CD14-positive monocyte (primary cell): ENCODE measurements around the gene FZD2. TPM values are rescaled to one million over a fixed set of nuclear protein-coding genes. Genes with fewer than 3 reads are reported as not detected.

Experiments
- DNase-seq, 3 donors: peaks; one replicate each; pipeline ENCODE4 v3.0.0-alpha.2; 2011 to 2022
- H2AFZ ChIP-seq: 2 replicates; pipeline ENCODE4 v1.6.0; 2012; ENCODE audit warnings: mild to moderate bottlenecking, low read depth, low read length, inconsistent platforms; ENCODE audit not compliant: insufficient read depth, poor library complexity, severe bottlenecking
- H3K27ac ChIP-seq, 2 donors: 1 replicate in 1 of 2; 2 replicates in 1 of 2; pipeline ENCODE4 v1.5.1; 2012 to 2013; ENCODE audit warnings: low read length in 2 of 2, control low read depth in 1 of 2, inconsistent platforms in 1 of 2, low read depth in 1 of 2, mild to moderate bottlenecking in 1 of 2
- H3K27me3 ChIP-seq, 2 donors: one replicate each; pipeline versions ENCODE4 v1.6.0 to v1.6.1; 2011 to 2013; ENCODE audit warnings: low read length in 2 of 2; ENCODE audit not compliant: control insufficient read depth in 2 of 2, insufficient read depth in 2 of 2
- H3K36me3 ChIP-seq, 2 donors: replicated peaks in 1 of 2; 1 replicate in 1 of 2; 2 replicates in 1 of 2; pipeline versions ENCODE4 v1.5.1 to v1.6.1; 2012 to 2013; ENCODE audit warnings: low read length in 2 of 2, control low read depth in 1 of 2, inconsistent platforms in 1 of 2, mild to moderate bottlenecking in 1 of 2; ENCODE audit not compliant: insufficient read depth in 2 of 2, control insufficient read depth in 1 of 2
- H3K4me1 ChIP-seq, 2 donors: 1 replicate in 1 of 2; 2 replicates in 1 of 2; pipeline versions ENCODE4 v1.5.1 to v1.6.1; 2012 to 2013; ENCODE audit warnings: low read length in 2 of 2, control low read depth in 1 of 2, inconsistent platforms in 1 of 2, mild to moderate bottlenecking in 1 of 2, moderate library complexity in 1 of 2; ENCODE audit not compliant: insufficient read depth in 2 of 2, control insufficient read depth in 1 of 2
- H3K4me2 ChIP-seq: replicated peaks from 2 replicates; pipeline ENCODE3; 2012; ENCODE audit warnings: low read length, moderate library complexity, mild to moderate bottlenecking; ENCODE audit not compliant: poor library complexity, severe bottlenecking; ENCODE audit errors: extremely low read depth
- H3K4me3 ChIP-seq, 3 experiments: fragments of 200-600 bp in 1 of 3; sonication (generic) in 1 of 3; replicated peaks in 1 of 3; 1 replicate in 2 of 3; 2 replicates in 1 of 3; pipeline ENCODE4 v1.5.1; 2011 to 2013; ENCODE audit warnings: low read length in 3 of 3, mild to moderate bottlenecking in 3 of 3, control low read depth in 2 of 3, low read depth in 2 of 3, inconsistent platforms in 1 of 3, moderate library complexity in 1 of 3
- H3K79me2 ChIP-seq: 2 replicates; pipeline ENCODE4 v1.6.0; 2012; ENCODE audit warnings: mild to moderate bottlenecking, control low read depth, inconsistent platforms, low read length, moderate library complexity; ENCODE audit not compliant: insufficient read depth
- H3K9ac ChIP-seq: 2 replicates; pipeline ENCODE4 v1.6.0; 2017; ENCODE audit warnings: low read length, mild to moderate bottlenecking; ENCODE audit not compliant: insufficient read depth, poor library complexity, severe bottlenecking
- H3K9me3 ChIP-seq, 2 donors: replicated peaks in 1 of 2; 1 replicate in 1 of 2; 2 replicates in 1 of 2; pipeline versions ENCODE4 v1.5.1 to v1.6.1; 2012 to 2013; ENCODE audit warnings: low read length in 2 of 2, control low read depth in 1 of 2; ENCODE audit not compliant: control insufficient read depth in 1 of 2, insufficient read depth in 1 of 2
- H4K20me1 ChIP-seq: 2 replicates; pipeline ENCODE4 v1.6.0; 2012; ENCODE audit warnings: mild to moderate bottlenecking, low read length, control low read depth, moderate library complexity; ENCODE audit not compliant: insufficient read depth
- H3K27ac Mint-ChIP-seq, 7 donors: one replicate each; pipeline ENCODE4 v1.8.0; 2020; ENCODE audit warnings: mild to moderate bottlenecking in 7 of 7, mixed read lengths in 7 of 7, moderate library complexity in 6 of 7, inconsistent platforms in 2 of 7
- H3K27me3 Mint-ChIP-seq, 3 donors: one replicate each; pipeline ENCODE4 v1.8.0; 2021 to 2022; ENCODE audit warnings: low read depth in 3 of 3, mild to moderate bottlenecking in 3 of 3, mixed read lengths in 3 of 3, moderate library complexity in 3 of 3, inconsistent platforms in 1 of 3
- H3K36me3 Mint-ChIP-seq, 2 donors: one replicate each; pipeline ENCODE4 v1.8.0; 2020; ENCODE audit warnings: mixed read lengths in 2 of 2, inconsistent platforms in 1 of 2, mild to moderate bottlenecking in 1 of 2
- H3K4me1 Mint-ChIP-seq: one replicate; pipeline ENCODE4 v1.8.0; 2020; ENCODE audit warnings: mild to moderate bottlenecking, mixed read lengths
- H3K4me3 Mint-ChIP-seq, 2 donors: one replicate each; pipeline ENCODE4 v1.8.0; 2020; ENCODE audit warnings: mild to moderate bottlenecking in 2 of 2, mixed read lengths in 2 of 2, moderate library complexity in 1 of 2
- H3K9me3 Mint-ChIP-seq, 7 donors: one replicate each; pipeline ENCODE4 v1.8.0; 2020 to 2022; ENCODE audit warnings: mixed read lengths in 7 of 7, mild to moderate bottlenecking in 6 of 7, moderate library complexity in 6 of 7, inconsistent platforms in 2 of 7
- WGBS: methylation state at CpG from one replicate; pipeline ENCODE4 v1.1.5; 2013; ENCODE audit warnings: missing lambda C conversion rate; ENCODE audit not compliant: insufficient coverage; 5-methylcytosine and 5-hydroxymethylcytosine counted together
- intact Hi-C, 2 donors: fragments of 100-400 bp; cut with micrococcal nuclease; formaldehyde crosslinking; loops; one replicate each; pipeline versions ENCODE4 v1.15.0 to v1.15.1; 2023
- polyA plus RNA-seq, 3 donors: library from polyadenylated mRNA; depleted of rRNA in 1 of 3; unstranded in 2 of 3; stranded (reverse) in 1 of 3; fragments of 300-500 nt in 2 of 3; fragments of >200 nt in 1 of 3; fragmentation: Illumina TruSeq in 2 of 3; gene quantifications; 1 replicate in 2 of 3; 2 replicates in 1 of 3; pipeline ENCODE4 v1.2.3, GENCODE V29; 2012 to 2021
- TF ChIP-seq, protein P1 (sequence below): fragments of 200-600 bp; IDR thresholded peaks from one replicate; pipeline ENCODE4 v1.8.0; 2022; ENCODE audit warnings: antibody characterized with exemption, mild to moderate bottlenecking

The FZD2 gene
- polyA plus RNA-seq, 3 donors, result 3.1 to 7.2 (median 6.2) TPM

DNA sequence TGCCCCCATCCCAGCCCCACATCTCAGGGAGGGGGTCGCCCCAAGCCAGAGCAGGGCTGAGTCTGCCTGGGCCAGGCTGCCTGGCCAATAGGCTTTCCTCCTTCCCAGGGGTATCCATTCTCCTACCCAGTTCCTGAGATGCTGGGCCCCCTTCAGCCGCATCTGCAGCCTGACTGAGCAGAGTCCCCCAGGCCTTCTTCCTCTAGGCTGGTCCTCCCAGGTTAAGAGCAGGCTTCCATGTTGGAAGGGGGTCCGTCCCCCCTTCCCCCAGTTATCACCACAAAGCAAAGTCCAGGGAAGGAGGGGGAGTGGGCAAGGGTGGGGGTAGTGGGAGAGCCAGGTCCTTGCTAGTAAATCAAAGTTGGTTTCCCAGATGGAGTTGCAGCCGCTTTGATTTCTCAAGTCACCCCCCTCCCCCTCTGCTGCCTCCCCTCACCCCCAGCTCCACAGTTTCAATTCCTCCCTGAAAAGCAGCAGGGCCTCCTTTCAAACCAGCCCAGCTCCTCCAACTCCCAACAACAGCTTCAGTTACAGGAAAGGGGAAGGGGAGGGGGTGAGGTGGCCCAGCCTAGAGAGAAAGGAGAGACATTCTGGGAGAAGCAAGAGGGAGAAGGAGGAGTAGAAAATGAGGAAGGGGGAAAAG lies 9.5 kb upstream of the FZD2 start:
- H3K4me2 ChIP-seq, result peak overlapping the region; percentile 58
- H4K20me1 ChIP-seq, result no peaks in the 10 kb centered on the region
- H3K9me3 Mint-ChIP-seq, result peaks cover 0 to 3% (median 0%) of the 10 kb centered on the region in 7 donors
- peaks cover 63% of the 10 kb centered on the region for H3K4me1 Mint-ChIP-seq
- intact Hi-C loops, result no loop called here
- peaks cover 48 to 53% of the 10 kb centered on the region in 2 donors for H3K4me1 ChIP-seq
- peak overlapping the region; percentile 7 to 64 (median 8) for H3K4me3 ChIP-seq
- H3K27ac Mint-ChIP-seq, result peak overlapping the region; percentile 92 to 99 (median 97)
- TF ChIP-seq, protein P1, sequence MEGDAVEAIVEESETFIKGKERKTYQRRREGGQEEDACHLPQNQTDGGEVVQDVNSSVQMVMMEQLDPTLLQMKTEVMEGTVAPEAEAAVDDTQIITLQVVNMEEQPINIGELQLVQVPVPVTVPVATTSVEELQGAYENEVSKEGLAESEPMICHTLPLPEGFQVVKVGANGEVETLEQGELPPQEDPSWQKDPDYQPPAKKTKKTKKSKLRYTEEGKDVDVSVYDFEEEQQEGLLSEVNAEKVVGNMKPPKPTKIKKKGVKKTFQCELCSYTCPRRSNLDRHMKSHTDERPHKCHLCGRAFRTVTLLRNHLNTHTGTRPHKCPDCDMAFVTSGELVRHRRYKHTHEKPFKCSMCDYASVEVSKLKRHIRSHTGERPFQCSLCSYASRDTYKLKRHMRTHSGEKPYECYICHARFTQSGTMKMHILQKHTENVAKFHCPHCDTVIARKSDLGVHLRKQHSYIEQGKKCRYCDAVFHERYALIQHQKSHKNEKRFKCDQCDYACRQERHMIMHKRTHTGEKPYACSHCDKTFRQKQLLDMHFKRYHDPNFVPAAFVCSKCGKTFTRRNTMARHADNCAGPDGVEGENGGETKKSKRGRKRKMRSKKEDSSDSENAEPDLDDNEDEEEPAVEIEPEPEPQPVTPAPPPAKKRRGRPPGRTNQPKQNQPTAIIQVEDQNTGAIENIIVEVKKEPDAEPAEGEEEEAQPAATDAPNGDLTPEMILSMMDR, result no peak
- no peaks in the 10 kb centered on the region for H3K9me3 ChIP-seq
- no peaks in the 10 kb centered on the region for H3K36me3 Mint-ChIP-seq
- H3K79me2 ChIP-seq, result no peaks in the 10 kb centered on the region
- H3K4me3 Mint-ChIP-seq, result peak overlapping the region; percentile 62 to 85
- WGBS, result 75% methylated on average over 1 of the region's 4 CpGs
- H2AFZ ChIP-seq, result peak overlapping the region; percentile 76
- H3K36me3 ChIP-seq, result no peaks in the 10 kb centered on the region
- peak overlapping the region; percentile 45 for H3K9ac ChIP-seq
- H3K27ac ChIP-seq, result peak overlapping the region; percentile 88 to 95
- H3K27me3 Mint-ChIP-seq, result peaks cover 0 to 7% (median 1%) of the 10 kb centered on the region in 3 donors
- H3K27me3 ChIP-seq, result no peaks in the 10 kb centered on the region
- DNase-seq, result peak in 2 of 3 donors; percentile 44 to 57

DNA sequence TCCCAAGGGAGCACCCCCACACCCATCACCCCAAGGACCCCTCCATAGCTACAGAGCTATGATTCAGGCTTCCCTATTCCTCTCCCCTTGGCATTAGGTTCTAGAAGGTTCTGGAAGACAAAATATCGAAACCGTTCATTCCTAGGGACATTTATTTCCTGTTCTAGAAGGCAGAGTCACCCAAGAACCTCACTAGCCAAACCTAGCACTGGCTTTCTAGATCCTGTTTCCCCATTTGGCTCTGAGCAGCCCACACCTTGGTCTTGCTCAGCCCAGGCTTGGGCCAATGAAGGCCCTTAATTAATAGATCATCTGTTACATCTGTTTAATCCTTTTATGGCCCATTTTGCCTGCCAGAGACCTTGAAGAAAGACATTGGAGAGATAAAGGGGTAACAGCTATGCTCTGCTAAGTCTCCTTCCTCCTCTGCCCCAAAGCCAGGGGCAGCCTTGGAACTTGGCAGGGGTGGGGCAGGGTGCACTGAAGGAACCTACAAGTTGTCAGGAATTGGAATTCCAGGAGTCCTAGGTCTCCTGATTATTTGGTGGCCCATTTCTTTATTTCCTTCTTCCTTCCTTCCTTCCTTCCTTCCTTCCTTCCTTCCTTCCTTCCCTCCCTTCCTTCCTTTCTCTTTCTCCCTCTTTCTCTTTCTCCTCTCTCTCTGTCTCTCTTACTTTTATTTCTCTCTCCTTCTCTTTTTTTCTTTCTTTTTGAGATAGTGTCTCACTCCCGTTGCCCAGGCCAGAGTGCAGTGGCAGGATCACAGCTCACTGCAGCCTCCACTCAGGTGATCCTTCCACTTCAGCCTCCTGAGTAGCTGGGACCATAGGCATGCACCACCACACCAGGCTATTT lies 8.7 kb upstream of the FZD2 start:
- H2AFZ ChIP-seq, result peak overlapping the region; percentile 76

More for the DNA sequence above, 8.7 kb upstream of the FZD2 start:
- Mint-ChIP-seq H3K9me3 (peaks cover 0 to 3% (median 0%) of the 10 kb centered on the region in 7 donors), H3K27ac (peak overlapping the region; percentile 92 to 99 (median 97)), H3K27me3 (peaks cover 0 to 7% (median 1%) of the 10 kb centered on the region in 3 donors), H3K4me3 (peak overlapping the region; percentile 62 to 85), H3K36me3 (no peaks in the 10 kb centered on the region), H3K4me1 (peaks cover 59% of the 10 kb centered on the region)
- peak overlapping the region in 1 of 3 experiments; percentile 64 for H3K4me3 ChIP-seq
- H3K4me1 ChIP-seq, result peaks cover 48 to 53% of the 10 kb centered on the region in 2 donors
- peak overlapping the region; percentile 58 for H3K4me2 ChIP-seq
- peak overlapping the region; percentile 45 for H3K9ac ChIP-seq
- WGBS, result no CpG with 5 or more reads among the region's 3 CpGs
- no peaks in the 10 kb centered on the region for H3K36me3 ChIP-seq
- H3K79me2 ChIP-seq, result no peaks in the 10 kb centered on the region
- no peaks in the 10 kb centered on the region for H3K27me3 ChIP-seq
- H3K27ac ChIP-seq, result peak overlapping the region; percentile 88 to 95
- H4K20me1 ChIP-seq, result no peaks in the 10 kb centered on the region
- intact Hi-C loops, result no loop called here
- peak; percentile 41 to 72 (median 69) for DNase-seq
- H3K9me3 ChIP-seq, result no peaks in the 10 kb centered on the region
- TF ChIP-seq, protein P1, result no peak
